Stimulated activated CD4-positive, alpha-beta T cell treated with anti-CD3 and anti-CD28 coated beads, Interleukin-12 subunit alpha, Interleukin-12 subunit beta, amount 100 ng/mL, for 4 hours (primary cell): ENCODE data around the gene MAML3.

Experiments
- DNase-seq: peaks from one replicate; pipeline ENCODE4 v3.0.0-alpha.2; 2020

Gene MAML3

DNA sequence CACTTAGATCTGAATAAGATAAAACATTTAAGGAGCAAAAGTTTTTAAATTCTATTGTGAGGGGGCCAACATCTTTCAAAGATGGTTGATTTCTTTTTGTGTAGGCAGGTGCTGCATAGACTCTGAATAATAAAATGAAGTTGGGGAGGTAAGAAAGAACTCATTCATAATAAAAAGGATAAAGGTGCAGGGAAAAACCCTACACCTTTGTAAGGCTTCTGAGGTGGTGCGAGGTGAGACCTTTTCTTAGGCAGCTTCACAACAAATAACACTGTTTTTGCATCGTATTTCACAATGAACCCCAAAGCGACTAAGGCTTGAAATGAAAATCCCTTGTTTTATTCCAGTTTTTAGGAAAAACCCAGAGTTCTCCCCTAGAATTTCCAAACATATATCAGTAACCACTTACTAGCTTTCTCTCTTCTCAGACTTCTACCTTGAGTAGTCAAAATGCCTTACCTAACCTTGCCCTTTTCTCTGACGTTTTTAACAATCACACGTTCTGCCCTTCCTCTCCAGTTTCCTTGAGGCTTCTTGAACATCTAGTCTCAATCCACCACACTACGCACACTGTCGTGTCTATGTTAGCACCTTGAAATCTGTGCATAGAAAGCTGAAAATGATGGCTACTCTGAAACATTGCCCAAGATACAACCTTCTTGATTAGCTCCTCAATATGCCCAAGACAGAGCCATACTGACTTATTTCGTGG, 30.2 kb downstream of the MAML3 start:
- no peak for DNase-seq

DNA sequence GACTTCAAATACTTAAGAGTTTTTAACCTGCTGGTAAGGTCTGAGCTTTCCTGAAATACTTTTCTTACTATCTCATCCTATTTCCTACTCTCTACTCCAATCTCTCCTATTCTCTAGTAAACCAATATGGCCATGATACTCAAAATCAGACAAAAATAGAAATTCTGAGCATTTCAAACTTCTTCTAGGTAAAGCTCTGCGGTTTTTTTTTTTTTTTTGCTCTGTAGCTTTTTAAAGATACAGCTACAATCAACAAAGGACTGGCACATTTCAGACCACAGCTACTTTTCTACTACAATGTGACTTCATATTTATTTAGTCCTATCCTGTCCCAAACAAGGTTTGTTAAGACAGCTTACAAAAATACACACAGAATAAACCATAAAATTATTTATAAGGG, 31.1 kb downstream of the MAML3 start:
- DNase-seq, result no peak

DNA sequence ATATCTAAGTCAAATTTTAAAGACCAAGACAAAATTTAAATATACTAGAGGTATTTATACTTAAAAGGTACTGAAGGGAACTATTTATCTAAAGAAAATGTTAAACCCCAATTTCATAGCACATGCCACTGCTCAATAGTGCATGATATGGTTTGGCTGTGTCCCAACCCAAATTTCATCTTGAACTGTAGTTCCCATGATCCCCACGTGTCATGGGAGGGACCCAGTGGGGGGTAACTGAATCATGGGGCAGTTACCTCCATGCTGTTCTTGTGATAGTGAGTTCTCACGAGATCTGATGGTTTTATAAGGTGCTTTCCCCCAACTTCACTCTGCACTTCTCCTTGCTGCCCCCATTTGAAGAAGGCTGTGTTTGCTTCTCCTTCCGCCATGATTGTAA, 32.3 kb downstream of the MAML3 start:
- no peak for DNase-seq

DNA sequence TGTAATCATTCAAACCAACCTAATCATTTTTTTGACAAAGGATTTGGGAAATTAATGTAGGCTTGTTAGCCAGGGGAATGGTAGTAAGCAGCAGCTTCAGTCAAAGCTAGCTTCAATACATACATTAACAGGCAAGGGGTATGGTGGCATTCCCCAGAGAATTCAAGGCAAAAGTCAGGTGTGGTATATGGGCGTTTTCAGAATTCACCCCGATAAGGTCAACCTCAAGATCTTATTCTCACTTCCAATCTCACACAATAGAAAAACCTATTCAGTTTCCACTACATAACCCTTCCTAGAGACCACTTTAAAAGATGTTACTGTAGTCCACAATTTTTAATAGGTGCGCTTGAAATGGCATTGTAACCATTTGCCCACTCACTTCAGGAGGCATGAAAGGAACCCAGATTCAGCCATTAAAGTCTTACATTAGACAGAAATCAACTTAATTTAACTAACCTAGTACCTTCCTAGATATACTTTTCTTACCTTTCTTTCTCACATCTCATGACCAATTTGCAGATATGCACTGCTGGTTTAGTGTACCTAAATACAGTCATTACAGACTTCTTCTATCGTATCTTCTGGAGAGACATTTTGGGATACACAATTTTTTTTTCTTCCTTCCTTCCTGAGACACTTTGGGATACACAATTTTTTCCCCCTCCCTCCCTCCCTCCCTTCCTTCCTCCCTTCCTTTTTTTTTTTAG, 34.9 kb downstream of the MAML3 start:
- DNase-seq, result no peak

DNA sequence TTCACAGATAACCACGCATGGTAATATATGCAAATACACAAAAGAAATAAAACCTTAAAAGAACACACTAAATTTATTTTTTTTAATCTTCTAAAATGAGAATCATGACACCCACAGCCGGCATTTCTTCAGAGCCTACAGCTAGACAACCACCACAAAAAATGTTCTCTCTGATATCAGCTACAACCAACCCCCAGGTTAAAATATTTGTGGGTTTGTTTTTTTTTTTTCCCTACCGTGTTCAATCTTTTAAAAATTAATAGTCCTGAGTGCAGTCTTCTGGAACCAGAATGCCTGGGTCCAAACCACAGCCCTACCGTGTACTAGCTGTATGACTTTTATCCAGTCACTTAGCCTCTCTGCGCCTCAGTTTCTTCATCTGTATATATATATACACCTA, 36.0 kb downstream of the MAML3 start:
- DNase-seq, result no peak

DNA sequence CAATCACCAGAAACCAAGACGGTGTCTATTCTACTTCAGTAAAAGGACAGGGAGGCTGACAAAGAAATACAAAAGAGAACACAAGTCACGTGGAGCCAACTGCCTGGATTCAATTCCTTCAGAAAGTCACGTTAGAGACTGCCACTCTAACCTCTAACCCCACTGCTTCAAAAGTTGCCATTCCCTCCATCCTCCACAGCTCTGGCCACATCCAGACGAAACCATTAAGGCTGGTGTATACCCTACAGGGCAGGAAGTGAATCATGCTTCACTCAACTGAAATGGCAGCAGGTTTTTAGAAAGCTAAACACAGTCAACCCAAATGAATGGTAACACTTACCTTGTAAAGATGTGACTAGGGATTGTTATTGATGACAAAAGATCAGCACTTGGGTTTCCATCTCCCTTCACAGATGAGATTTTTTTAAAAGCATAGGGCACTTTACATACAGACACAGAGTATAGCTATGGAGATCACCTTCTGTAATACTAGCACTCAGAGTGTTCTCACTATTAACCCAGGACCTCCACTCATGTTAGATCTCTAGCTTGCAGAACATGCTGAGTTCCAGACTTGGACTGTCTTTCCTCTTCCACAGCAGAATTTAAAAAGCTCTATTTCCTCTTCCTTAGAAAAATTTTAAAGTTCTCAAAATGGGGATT, 37.4 kb downstream of the MAML3 start:
- DNase-seq, result no peak

DNA sequence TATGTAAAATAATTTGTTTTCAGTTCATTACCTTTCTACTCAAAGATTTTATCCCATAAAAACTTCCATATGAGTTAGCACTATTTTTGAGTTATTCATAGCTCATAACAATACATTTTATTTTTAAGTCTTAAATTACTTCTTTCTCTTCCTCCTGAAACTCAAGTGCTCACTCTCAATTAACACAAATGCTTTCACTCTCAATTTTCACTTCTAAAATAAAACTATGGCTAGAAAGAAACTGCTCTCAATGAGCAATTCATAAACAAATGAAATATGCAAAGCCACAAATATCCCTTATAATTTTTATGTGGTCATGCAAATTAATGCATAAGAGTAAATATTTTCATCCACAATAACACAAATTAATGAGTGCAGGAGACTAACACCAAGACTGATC, 38.8 kb downstream of the MAML3 start:
- no peak for DNase-seq

DNA sequence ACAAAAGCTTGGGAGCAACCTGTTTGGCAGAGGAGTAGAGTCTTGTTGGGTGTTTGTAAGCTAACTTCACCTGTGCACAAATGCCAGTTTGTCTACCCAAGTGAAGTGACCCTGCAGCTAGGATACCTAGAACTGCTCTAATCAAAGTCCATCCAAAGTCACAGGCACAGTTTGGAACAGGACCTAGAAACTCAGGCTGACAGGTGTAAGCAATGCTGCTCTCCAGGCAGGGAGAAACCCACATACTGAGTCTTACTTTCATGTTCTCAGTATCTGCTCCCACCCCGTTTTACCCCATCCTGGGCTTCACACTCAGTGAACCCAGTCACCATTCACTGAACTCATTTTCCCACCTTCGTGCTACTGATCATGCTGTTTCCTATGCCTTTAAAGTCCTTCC, 40.3 kb downstream of the MAML3 start:
- no peak for DNase-seq

DNA sequence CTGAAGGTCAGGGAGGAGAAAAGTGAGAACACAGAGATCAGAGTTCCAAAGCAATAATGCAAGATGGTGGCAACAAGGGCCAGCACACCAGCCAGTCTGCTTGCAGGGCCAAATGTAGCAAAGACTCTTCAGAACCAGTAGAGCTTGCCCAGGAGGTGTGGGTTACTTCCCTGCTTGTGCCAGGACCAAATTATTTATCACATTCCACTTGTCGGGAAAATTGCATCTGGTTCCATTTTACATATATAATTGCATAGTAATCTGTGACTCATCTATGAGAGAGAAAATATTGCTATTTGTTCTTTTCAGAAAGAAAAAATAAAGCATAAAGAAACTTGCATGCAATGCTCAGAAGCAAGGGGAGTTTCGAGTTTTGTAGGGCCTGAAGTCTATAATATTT, 41.4 kb downstream of the MAML3 start:
- DNase-seq, result no peak

DNA sequence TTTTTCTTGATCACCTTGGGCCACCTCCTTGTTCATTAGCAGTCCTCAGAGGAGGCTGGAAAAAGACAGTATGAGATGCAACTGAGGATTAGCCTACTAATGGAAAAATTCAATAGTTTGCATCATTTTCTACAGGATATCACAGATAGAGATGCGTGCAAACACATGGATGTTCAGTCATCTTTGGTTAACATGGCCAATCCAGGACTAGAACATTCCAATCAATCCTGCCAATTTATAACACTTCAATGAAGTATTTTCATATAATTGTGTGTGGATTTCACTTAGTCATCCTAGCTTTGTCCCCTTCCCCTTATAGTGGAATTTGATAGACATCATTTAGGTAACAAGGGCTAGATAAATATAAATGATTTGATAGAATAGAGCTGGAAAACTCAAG, 42.7 kb downstream of the MAML3 start:
- DNase-seq, result no peak

DNA sequence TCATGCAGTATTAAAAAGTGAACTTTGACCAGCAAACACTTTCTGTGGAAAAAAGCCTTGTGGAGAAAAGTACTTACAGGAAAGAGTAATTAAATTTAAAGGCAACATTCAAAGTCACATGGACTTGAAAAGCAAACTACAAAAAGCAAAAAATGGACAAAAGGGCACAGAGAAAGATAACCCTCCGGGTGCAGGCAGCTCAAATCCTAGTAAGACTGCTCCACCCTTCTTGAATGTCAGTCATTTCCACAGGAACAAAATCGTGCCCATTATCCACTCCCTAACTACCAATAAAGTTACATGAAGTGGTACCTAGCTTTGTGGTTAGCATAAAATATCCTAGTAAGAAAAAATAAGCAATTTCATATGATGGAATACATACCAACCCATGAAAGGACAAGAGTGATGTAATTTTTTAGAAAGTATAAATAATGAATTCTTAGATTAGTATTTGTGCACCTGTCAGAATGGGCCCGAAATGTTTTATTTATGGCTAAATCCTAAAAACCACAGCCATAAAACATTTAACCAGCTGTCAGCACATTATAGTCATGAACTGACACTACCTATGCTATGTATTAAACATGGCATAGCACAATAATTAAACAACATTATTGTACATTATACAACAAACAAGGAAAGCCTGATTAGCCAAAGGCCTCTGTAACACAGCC, 43.3 kb downstream of the MAML3 start:
- no peak for DNase-seq

DNA sequence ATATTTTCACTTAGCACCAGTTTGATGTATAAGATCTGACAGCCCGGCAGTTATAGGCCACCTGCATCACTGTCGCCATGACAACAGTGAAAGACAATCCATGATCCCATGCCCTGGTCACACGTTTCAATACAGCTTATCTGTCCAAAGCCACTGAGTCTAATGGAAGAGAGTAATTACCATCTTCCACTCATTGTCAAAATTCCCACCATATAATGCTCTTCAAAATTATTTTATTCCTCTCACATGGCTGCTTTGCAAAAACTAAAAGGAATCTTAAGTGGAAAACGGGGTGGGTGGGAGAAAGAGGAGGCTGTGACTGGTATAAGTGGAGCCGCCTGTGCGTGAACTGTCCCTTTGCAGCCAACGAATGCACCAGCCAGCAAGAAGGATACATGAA, 44.2 kb downstream of the MAML3 start:
- DNase-seq, result no peak

DNA sequence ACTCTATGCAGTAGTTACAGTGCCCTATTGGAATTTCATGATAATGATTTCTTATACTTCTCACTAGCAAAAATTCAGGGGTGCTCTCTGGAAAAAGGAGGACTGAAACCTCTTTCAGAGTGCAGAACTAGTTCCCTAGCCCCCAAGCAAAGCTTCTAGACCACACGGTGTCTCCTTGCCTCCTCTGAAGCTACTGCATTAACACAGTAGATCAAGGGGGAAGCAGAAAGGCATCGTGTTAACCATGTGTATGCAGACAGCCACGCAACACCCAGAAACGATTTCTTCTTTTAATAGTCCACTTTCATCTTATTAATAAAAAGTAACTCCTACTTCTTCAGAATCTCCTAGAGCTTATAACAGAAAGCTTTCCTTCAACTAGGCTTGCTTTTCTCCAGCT, 44.7 kb downstream of the MAML3 start:
- DNase-seq, result no peak

DNA sequence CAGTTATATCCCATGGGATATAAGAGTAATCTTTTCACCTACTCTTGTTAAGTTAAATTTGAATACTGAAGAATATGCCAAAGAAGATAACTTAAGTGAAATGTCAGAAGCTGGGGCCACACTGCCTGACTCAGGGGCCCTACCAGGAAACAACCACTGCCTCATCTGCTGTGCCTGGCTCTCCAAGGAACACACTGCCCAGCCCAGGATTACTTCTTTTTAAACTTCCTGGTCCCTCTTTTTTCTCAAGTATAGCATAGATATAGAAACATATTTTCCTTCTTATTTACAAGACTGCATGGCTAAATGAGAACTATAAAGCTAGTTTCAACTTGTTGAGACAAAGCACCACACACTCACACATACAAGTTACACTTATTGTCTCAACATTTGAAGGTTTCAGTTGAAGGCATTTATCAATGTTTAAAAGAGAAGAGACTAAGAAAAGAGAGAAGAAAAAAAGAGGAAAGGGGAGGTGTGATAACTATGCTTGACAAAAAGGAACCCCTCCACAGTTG, 45.2 kb downstream of the MAML3 start:
- DNase-seq, result no peak

DNA sequence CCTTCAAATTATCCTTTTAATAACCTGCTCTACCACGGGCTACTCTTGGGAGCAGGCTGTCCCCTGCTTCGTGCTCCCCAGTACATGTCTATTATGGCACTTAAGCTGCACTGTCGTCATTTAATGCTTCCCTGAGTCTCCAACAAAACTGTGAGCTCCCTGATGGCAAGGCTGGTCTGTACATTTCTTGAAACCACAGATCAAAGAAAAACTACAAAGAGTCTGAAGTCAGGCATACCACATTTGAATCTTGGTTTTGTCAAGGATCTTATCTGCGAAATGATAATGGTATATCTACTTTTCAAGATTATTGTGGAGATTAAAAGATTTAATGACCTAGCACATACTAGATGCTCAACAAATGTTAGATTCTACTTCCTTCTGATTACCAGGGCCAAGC, 45.7 kb downstream of the MAML3 start:
- DNase-seq, result no peak

DNA sequence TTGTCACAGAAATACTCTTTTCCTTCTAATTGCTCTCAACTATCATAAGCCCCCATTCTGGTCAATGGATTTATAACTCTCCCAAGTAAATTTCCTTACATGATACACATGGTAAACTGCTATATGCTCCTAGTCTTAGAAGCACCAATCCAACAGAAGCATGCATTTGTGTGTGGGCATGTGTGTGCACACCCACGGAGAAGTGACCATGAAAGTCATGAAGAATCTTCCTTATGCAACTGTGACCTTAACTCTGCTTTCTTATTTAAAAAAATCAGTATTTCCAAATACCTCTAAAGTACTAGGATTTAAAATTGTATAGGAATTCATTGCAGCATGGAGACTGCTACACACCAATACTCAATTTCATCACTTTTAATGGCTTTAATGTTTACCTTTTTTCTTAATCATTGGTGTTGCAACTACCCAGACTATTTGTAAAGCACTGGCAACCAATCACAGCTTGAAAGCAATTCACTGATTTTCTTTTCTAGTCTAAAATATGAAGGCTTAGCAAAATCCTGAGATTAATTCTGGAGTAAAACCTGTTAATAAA, 47.6 kb downstream of the MAML3 start:
- no peak for DNase-seq

DNA sequence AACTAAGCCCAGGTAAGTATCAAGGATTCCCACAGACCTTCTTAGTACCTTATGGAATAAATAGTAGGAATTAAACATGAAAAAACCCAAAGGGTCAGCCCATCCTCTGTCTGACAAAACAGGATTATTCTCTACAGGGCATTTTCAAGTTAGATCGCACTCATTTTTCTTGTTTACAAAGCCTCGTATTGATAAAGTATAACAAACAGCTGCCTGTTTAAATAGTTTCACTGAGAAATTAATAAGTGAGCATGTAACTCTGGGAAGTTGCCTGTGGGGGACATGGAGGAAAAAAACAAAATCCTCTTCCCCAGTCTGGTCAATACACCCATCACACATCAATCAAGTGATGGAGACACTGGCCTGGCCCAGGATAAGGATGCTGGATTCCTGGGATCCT, 48.5 kb downstream of the MAML3 start:
- no peak for DNase-seq

DNA sequence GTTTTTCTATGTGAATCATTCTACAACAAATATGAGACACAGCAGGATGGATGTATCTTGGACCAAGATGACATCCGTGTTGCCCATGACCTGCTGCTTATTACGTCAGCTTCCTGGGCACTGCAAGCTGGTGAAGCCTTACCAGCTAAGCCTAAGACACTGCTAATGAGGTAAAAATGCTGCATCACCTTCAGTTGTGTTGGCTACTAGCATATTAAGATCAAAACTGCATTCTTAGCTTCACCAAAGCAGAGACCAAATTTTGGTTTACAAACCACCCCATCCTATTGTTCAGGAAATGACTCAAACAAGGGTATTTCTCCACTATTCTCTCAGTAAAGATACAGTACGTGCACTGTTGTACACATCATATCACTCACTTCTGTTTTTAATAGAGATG, 50.3 kb downstream of the MAML3 start:
- no peak for DNase-seq

DNA sequence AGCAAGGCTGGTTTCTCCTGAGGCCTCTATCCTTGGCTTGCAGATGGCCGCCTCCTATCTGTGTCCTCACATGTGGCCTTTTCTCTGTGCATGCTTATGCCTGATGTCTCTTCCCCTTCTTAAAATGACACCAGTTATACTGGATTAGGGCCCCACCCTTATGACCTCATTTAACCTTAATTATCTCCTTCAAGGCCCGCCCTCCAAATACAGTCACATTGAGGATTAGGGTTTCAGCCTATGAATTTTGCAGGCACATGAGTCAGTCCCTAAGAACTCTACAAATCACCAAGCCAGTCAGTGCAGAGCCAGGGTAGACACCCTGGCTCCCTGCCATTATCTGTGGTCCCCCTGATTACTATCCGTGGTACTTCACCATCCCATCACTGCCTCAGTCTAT, 51.6 kb downstream of the MAML3 start:
- no peak for DNase-seq

DNA sequence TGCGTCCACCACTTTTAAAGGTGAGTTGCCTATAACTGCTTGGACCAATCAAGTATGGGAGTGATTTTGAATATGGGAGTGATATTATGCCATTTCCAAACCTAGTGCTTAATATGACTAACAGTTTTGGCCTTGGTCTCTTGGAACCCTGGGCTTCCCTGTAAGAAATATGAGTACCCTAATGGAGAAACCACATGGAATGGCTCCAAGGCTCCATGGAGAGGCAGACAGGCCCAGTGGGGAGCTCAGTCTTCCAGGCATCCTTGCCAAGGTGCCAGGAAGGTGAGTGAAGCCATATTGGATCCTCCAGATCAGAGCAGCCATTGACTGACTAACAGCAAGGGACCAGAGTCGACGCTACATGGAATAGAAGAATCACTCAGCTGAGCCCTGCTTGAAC, 53.2 kb downstream of the MAML3 start:
- no peak for DNase-seq

DNA sequence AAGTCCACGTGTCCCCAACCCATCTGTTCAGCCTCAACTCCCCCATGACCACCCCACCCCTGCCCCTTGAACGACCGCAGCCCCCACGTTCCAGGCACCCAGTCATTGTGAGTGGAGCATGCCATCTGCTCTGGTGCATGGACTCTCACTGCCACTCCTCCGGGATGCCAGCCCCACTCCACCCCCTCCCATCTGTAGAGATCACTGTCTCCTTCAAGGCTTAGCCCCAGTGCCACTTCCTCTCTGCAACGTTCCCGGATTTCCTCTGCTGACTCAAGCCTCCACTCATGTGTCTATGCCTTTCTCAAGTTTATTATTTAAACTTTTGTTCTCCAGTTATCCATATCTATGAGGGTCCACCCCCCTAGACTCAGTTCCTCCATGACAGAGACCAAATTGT, 54.0 kb downstream of the MAML3 start:
- no peak for DNase-seq

DNA sequence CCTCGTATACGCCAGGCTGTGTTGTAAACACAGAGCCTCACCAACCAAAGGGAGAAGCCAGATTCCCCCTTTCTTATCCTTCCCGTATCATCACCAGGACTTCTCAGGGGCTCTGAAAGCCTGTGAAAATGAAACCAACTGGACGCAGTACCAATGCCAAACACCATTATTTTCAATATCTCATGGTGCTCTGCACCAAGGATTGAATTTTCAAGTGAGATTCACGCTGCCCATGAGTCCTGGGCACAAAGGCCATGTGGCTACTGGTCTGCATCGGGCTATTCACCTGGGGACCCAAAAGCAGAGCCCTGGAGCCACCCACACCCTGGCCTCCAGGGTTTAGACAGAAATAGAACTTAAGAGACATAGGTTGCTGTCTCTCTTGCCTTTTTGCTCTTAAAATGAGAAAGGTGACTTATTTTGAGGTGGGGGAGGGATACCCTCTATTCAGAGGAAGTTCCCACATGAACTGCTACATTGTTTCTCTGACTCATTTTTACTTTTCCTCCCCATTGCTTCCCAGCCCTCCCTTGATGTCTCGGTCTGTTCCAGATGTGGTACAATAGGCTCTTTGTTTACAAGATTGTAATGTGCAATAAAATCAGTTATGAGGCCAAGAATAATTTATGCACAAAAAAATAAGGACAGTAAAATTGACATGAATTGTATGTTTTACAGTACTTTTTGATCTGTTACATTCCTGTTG, 55.4 kb downstream of the MAML3 start:
- DNase-seq, result no peak

DNA sequence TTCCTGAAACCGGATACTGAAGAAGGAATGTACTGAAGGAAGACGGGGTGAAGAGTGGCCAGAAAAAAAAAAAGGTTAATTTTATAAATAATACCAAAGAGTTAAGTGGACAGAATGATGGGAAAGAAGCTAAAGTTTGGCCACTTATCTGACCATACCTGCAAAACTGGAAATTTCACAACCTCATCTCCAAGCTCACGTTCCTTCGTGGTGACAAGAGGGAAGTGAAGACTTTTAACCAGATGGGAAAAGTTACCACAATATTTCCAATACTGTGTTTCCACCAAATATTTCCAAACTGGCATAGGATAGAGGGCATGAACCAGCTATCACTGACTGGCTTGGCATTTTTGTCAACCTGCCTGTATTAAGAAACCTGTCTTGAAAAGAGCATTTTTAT, 56.4 kb downstream of the MAML3 start:
- DNase-seq, result no peak
